K562 (cell line): Measurements from ENCODE around the gene STK25. TPM values are rescaled to one million over a fixed set of nuclear protein-coding genes. Genes with fewer than 3 reads are reported as not detected.
"Not testable (repeated sequence)": the region's sequence is repeated elsewhere in the genome, so short reads cannot be mapped to it uniquely, and the experiment has no call there.

Source experiments
- ATAC-seq: fragments of 200-7000 bp; cut with Tn5 transposase; 3 replicates; pipeline ENCODE4 v1.9.1; 2020; ENCODE audit warnings: moderate library complexity
- BruUV-seq: library from RNA; stranded (reverse); fragments of 400-500 nt; replicated peaks from 2 replicates; lab custom pipeline; 2021; lab: Mats Ljungman, UMichigan
- CTCF ChIA-PET: fragments of 300-600 bp; formaldehyde crosslinking; extraction: SDS; loops from one replicate; lab custom pipeline; 2021; ENCODE audit warnings: low intra/inter-chr PET ratio; lab: Yijun Ruan, JAX
- POLR2A ChIA-PET: fragments of 300-600, 350-650 bp; sonication (Branson Sonifier 250); formaldehyde crosslinking; extraction: SDS; loops from one replicate; lab custom pipeline; 2021; ENCODE audit warnings: antibody characterized with exemption, inconsistent platforms; lab: Yijun Ruan, JAX
- DNase-seq, 4 experiments: peaks; one replicate each; pipeline versions ENCODE4 v3.0.0 to v3.0.0-alpha.2; 2011 to 2018; ENCODE audit warnings: low spot score in 3 of 4, mixed read lengths in 3 of 4; ENCODE audit errors: extremely low read depth in 1 of 4
- FAIRE-seq: peaks from 2 replicates; lab custom pipeline; 2011; peaks lifted over from hg19 to GRCh38; lab: Jason Lieb, UNC
- H2AFZ ChIP-seq: 2 replicates; pipeline ENCODE4 v1.6.0; 2011; ENCODE audit warnings: low read depth, low read length, control low read depth, inconsistent platforms
- H3K27ac ChIP-seq: fragments of 200-600 bp; 3 replicates; pipeline ENCODE4 v1.8.0; 2011; ENCODE audit warnings: low read depth, mild to moderate bottlenecking, control low read depth, inconsistent platforms, low read length, moderate library complexity, mixed read lengths; ENCODE audit errors: extremely low read depth
- H3K27me3 ChIP-seq, 2 experiments: fragments of 300-600 bp in 1 of 2; 2 replicates in 1 of 2; 3 replicates in 1 of 2; pipeline versions ENCODE4 v1.6.0 to v1.8.0; 2011; ENCODE audit warnings: inconsistent platforms in 2 of 2, low read length in 2 of 2, mild to moderate bottlenecking in 1 of 2, mixed read lengths in 1 of 2, moderate library complexity in 1 of 2; ENCODE audit not compliant: control insufficient read depth in 2 of 2, insufficient read depth in 2 of 2
- H3K36me3 ChIP-seq: fragments of 300-600 bp; 3 replicates; pipeline ENCODE4 v1.8.0; 2011; ENCODE audit warnings: mild to moderate bottlenecking, low read length, inconsistent platforms; ENCODE audit not compliant: control insufficient read depth, insufficient read depth
- H3K4me1 ChIP-seq, 2 experiments: fragments of 200-600 bp in 1 of 2; replicated peaks in 1 of 2; 2 replicates in 1 of 2; 3 replicates in 1 of 2; pipeline versions ENCODE4 v1.5.1 to v1.8.0; 2011; ENCODE audit warnings: inconsistent platforms in 2 of 2, low read length in 2 of 2, mild to moderate bottlenecking in 1 of 2, mixed read lengths in 1 of 2, moderate library complexity in 1 of 2; ENCODE audit not compliant: control insufficient read depth in 2 of 2, insufficient read depth in 2 of 2
- H3K4me2 ChIP-seq: 2 replicates; pipeline ENCODE4 v1.6.1; 2011; ENCODE audit warnings: low read length, control low read depth, inconsistent platforms, mixed read lengths; ENCODE audit not compliant: insufficient read depth
- H3K4me3 ChIP-seq: fragments of 200-600 bp; sonication (generic), shearing (Covaris generic); 2 replicates; pipeline ENCODE4 v1.5.1; 2016; ENCODE audit warnings: control low read depth, inconsistent platforms
- H3K79me2 ChIP-seq: fragments of 200-600 bp; 3 replicates; pipeline ENCODE4 v1.8.0; 2011; ENCODE audit warnings: low read length, inconsistent platforms; ENCODE audit not compliant: control insufficient read depth, insufficient read depth
- H3K9ac ChIP-seq, 2 experiments: 2 replicates each; pipeline versions ENCODE4 v1.6.0 to v1.6.1; 2011; ENCODE audit warnings: low read depth in 2 of 2, low read length in 2 of 2, control low read depth in 1 of 2, inconsistent platforms in 1 of 2, mild to moderate bottlenecking in 1 of 2, mixed read lengths in 1 of 2; ENCODE audit not compliant: insufficient read depth in 1 of 2
- H3K9me1 ChIP-seq: one replicate; pipeline ENCODE4 v1.6.0; 2011; ENCODE audit warnings: inconsistent platforms, mild to moderate bottlenecking, low read length, moderate library complexity; ENCODE audit not compliant: control insufficient read depth, insufficient read depth
- H3K9me3 ChIP-seq: replicated peaks from 2 replicates; pipeline ENCODE4 v1.5.1; 2011; ENCODE audit warnings: low read depth, low read length, inconsistent platforms; ENCODE audit not compliant: control insufficient read depth, insufficient read depth
- H4K20me1 ChIP-seq: replicated peaks from 2 replicates; pipeline ENCODE4 v1.6.1; 2011; ENCODE audit warnings: low read length, inconsistent platforms, mixed read lengths; ENCODE audit not compliant: control insufficient read depth, insufficient read depth
- TRIM24 ChIP-seq, 2 experiments: fragments of 450-650 bp; IDR thresholded peaks; 2 replicates each; pipeline ENCODE4 v1.6.1; 2016
- TRIM28 ChIP-seq: fragments of 450-650 bp; IDR thresholded peaks from 2 replicates; pipeline ENCODE4 v1.6.1; 2017
- ZNF445 ChIP-seq: fragments of 250-450 bp; sonication (Bioruptor Pico); IDR thresholded peaks from 2 replicates; pipeline ENCODE4 v1.4.0; 2020; ENCODE audit warnings: low read depth, mild to moderate bottlenecking, moderate library complexity
- WGBS: fragments of 100-300 bp; shearing (Covaris generic); methylation state at CpG from one replicate; pipeline ENCODE4 v1.1.6; 2016; ENCODE audit warnings: low coverage, mixed read lengths; ENCODE audit not compliant: insufficient coverage; ENCODE audit errors: missing lambda C conversion rate; 5-methylcytosine and 5-hydroxymethylcytosine counted together
- in situ Hi-C: fragments of 300-500 bp; cut with MboI; formaldehyde crosslinking; loops from 4 replicates; pipeline ENCODE4 v1.15.0; 2018; ENCODE audit warnings: inconsistent platforms, mixed read lengths
- intact Hi-C: fragments of 100-400 bp; cut with micrococcal nuclease; formaldehyde crosslinking; loops from 2 replicates; pipeline ENCODE4 v1.14.2; 2022
- polyA plus RNA-seq, 8 experiments: library from polyadenylated mRNA; depleted of rRNA in 4 of 8; stranded (reverse) in 5 of 8; unstranded in 3 of 8; fragments of >200 nt; fragmentation: Nextera tagmentation in 2 of 8; fragmentation: Illumina TruSeq in 1 of 8; extraction: Ambion mirVana in 2 of 8; extraction: Trizol in 1 of 8; gene quantifications; 2 replicates each; pipeline versions ENCODE4 v1.2.1 to v1.2.3, GENCODE V29; 2011 to 2014; ENCODE audit warnings: inconsistent platforms in 1 of 8, missing spikeins in 1 of 8
- total RNA-seq, 7 experiments: library from RNA; depleted of rRNA in 6 of 7; stranded (reverse); fragments of >200 nt in 6 of 7; fragmentation: Illumina TruSeq in 2 of 7; extraction: Trizol in 2 of 7; gene quantifications; 2 replicates each; pipeline versions ENCODE4 v1.2.1 to v1.2.3, GENCODE V29; 2011 to 2021; ENCODE audit warnings: low replicate concordance in 1 of 7
- TF ChIP-seq, protein P1 (sequence below): fragments of 450-650 bp; IDR thresholded peaks from 2 replicates; pipeline ENCODE4 v1.6.1; 2018; ENCODE audit warnings: mild to moderate bottlenecking, low read depth; ENCODE audit not compliant: partially characterized antibody

Gene STK25
- total and polyA plus RNA-seq, 9 of the 15 experiments (the other 6 are each of a cell fraction or from before 2014, with no cell fraction given), result 5.4 to 177 (median 116) TPM

DNA sequence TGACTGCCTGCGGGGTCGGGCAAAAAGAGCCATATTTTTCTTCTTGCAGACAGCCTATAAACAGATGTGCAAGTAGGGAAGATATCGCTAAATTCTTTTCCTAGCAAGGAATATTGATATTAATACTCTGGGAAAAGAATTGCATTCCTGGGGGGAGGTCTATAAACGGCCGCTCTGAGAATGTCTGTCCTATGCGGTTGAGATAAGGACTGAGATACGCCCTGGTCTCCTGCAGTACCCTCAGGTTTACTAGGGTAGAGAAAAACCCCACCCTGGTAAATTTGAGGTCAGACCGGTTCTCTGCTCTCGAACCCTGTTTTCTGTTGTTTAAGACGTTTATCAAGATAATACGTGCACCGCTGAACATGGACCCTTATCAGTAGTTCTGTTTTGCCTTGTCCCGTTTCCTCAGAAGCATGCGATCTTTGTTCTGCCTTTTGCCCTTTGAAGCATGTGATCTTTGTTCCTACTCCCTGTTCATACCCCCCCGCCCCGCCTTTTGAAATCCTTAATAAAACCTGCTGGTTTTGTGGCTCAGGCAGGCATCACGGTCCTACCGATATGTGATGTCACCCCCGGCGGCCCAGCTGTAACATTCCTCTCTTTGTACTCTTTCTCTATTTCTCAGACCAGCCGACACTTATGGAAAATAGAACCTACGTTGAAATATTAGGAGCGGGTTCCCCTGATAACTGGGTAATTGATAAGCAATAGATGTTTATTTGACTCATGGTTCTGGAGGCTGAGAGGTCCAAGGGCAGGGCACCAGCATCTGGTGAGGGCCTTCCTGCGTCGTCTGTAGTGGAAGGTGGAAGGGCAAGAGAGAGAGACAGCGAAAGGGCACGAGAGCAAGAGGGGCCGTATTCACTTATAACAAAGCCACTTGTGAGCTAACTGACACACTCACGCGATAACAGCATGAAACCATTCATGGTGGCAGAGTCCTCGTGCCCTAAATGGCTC, 17.7 kb upstream of the STK25 start:
- H3K4me2 ChIP-seq, H3K27me3 ChIP-seq, in situ Hi-C loops, H4K20me1 ChIP-seq, POLR2A ChIA-PET, H3K9me1 ChIP-seq, DNase-seq, H3K79me2 ChIP-seq, H3K9me3 ChIP-seq, intact Hi-C loops, H3K9ac ChIP-seq, FAIRE-seq, CTCF ChIA-PET, H2AFZ ChIP-seq, ATAC-seq, H3K4me1 ChIP-seq, H3K4me3 ChIP-seq, H3K36me3 ChIP-seq, BruUV-seq, H3K27ac ChIP-seq: not testable (repeated sequence)
- WGBS, result 41% methylated on average over 24 of the region's 31 CpGs
- TF ChIP-seq, protein P1, sequence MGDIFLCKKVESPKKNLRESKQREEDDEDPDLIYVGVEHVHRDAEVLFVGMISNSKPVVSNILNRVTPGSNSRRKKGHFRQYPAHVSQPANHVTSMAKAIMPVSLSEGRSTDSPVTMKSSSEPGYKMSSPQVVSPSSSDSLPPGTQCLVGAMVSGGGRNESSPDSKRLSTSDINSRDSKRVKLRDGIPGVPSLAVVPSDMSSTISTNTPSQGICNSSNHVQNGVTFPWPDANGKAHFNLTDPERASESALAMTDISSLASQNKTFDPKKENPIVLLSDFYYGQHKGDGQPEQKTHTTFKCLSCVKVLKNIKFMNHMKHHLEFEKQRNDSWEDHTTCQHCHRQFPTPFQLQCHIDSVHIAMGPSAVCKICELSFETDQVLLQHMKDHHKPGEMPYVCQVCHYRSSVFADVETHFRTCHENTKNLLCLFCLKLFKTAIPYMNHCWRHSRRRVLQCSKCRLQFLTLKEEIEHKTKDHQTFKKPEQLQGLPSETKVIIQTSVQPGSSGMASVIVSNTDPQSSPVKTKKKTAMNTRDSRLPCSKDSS, result peak; percentile 17
- peak in 1 of 2 experiments; percentile 53; a peak in 1 of 4 replicates for TF ChIP-seq TRIM24 (IDR thresholded peaks at IDR 0.05)
- 0 out of 2 replicates have a peak, but pooled peaks have one; percentile 31 for TF ChIP-seq TRIM28
- peak; percentile 63; the same call in 1 of the 2 replicates for TF ChIP-seq ZNF445 (CRISPR knock-in tag)
